ENCODE results near the gene BBS9. TPM values are rescaled to one million over a fixed set of nuclear protein-coding genes. Genes with fewer than 3 reads are reported as not detected.

BBS9 gene
- total and polyA plus RNA-seq, 2 of the 4 experiments (the other 2 are of a cell fraction): 7.9 to 9.5 TPM

GRCh38 chr7:33220231-33220630, 90.9 kb downstream of the BBS9 start:
- Histone ChIP-seq H3K4me3 (ENCODE audit: insufficient read depth, low read depth, low read length) (no peak overlapping the region), H4K20me1 (ENCODE audit: insufficient read depth, low read length) (no peaks in the 10 kb centered on the region), H2BK20ac (ENCODE audit: low read depth, low read length) (no peak overlapping the region), H2BK15ac (ENCODE audit: low read depth, low read length) (no peak overlapping the region), H3K27me3 (ENCODE audit: control insufficient read depth, insufficient read depth, low read length) (no peaks in the 10 kb centered on the region), H3K36me3 (ENCODE audit: control insufficient read depth, insufficient read depth, low read length) (no peaks in the 10 kb centered on the region), H4K5ac (ENCODE audit: low read depth, low read length) (no peak overlapping the region), H2AFZ (replicated peaks; ENCODE audit: low read length, poor library complexity) (no peak overlapping the region), H3K4ac (ENCODE audit: low read depth, low read length) (no peak overlapping the region), H3K14ac (replicated peaks; ENCODE audit: low read depth, low read length) (no peak overlapping the region), H2AK5ac (ENCODE audit: low read depth, low read length) (no peak overlapping the region), H3K4me2 (ENCODE audit: low read depth, low read length) (no peak overlapping the region), H3K9ac (ENCODE audit: low read depth, low read length) (no peak overlapping the region), H4K91ac (ENCODE audit: insufficient read depth, low read depth, low read length) (no peak overlapping the region), H2AK9ac (replicated peaks; ENCODE audit: low read depth, low read length, poor library complexity) (peak overlapping the region; percentile 33), H3K56ac (ENCODE audit: extremely low read depth, insufficient read depth, low read length) (no peak overlapping the region), H2BK5ac (ENCODE audit: low read depth, low read length, poor library complexity, severe bottlenecking) (no peak overlapping the region), H3K18ac (ENCODE audit: low read depth, low read length) (no peak overlapping the region), H3K9me3 (ENCODE audit: control insufficient read depth, insufficient read depth, low read length) (no peaks in the 10 kb centered on the region), H2BK120ac (ENCODE audit: low read depth, low read length) (no peak overlapping the region), H3K27ac (ENCODE audit: insufficient read depth, low read length) (no peak overlapping the region), H3K23ac (ENCODE audit: low read depth, low read length) (no peak overlapping the region), H4K8ac (ENCODE audit: low read depth in 2 of 2, low read length in 2 of 2) (no peak overlapping the region), H3K9me1 (ENCODE audit: insufficient read depth, low read length) (no peaks in the 10 kb centered on the region; the same call in 1 of the 2 replicates), H3K79me1 (ENCODE audit: low read depth in 1 of 2, low read length in 2 of 2) (no peaks in the 10 kb centered on the region; a peak in 1 of 4 replicates), H3K4me1 (ENCODE audit: control insufficient read depth, insufficient read depth, low read length) (no peaks in the 10 kb centered on the region)
- no CpG with 5 or more reads among the region's 4 CpGs for WGBS, 2 experiments (ENCODE audit: extremely low coverage in 2 of 2, insufficient read length in 1 of 2)
- intact Hi-C loops (cut with micrococcal nuclease) (no loop called here), in situ Hi-C loops (cut with MboI; ENCODE audit: low sequenced_read_pairs) (no loop called here), dilution Hi-C loops (cut with HindIII; ENCODE audit: low sequenced_read_pairs, unreplicated experiment) (no loop called here)
- POLR2A ChIA-PET (ENCODE audit: unreplicated experiment): no interaction called here
- ATAC-seq (ENCODE audit: low read depth): no peak
- BruUV-seq (replicated peaks): no TSS peak
- TF ChIP-seq BHLHE40 (IDR thresholded peaks at IDR 0.05; ENCODE audit: low read depth, low read length): no peak
- TF ChIP-seq USF2 (IDR thresholded peaks at IDR 0.05; ENCODE audit: low read depth, low read length): no peak
- CTCF ChIA-PET: no interaction called here
- DNase-seq: no peak
